AG09319 (cell line): ENCODE measurements around the gene USP48.
A peak's percentile ranks its signal among the peaks of the same experiment; 100 is the strongest.

Experiments
- DNase-seq: peaks from one replicate; pipeline ENCODE4 v3.0.0-alpha.2; 2010; ENCODE audit warnings: low read depth; ENCODE audit errors: extremely low read depth
- TF ChIP-seq, protein P1 (sequence below): IDR thresholded peaks from 2 replicates; pipeline ENCODE4 v1.5.1; 2011; ENCODE audit warnings: low read depth, mild to moderate bottlenecking, inconsistent platforms, low read length, moderate library complexity

Gene USP48

DNA sequence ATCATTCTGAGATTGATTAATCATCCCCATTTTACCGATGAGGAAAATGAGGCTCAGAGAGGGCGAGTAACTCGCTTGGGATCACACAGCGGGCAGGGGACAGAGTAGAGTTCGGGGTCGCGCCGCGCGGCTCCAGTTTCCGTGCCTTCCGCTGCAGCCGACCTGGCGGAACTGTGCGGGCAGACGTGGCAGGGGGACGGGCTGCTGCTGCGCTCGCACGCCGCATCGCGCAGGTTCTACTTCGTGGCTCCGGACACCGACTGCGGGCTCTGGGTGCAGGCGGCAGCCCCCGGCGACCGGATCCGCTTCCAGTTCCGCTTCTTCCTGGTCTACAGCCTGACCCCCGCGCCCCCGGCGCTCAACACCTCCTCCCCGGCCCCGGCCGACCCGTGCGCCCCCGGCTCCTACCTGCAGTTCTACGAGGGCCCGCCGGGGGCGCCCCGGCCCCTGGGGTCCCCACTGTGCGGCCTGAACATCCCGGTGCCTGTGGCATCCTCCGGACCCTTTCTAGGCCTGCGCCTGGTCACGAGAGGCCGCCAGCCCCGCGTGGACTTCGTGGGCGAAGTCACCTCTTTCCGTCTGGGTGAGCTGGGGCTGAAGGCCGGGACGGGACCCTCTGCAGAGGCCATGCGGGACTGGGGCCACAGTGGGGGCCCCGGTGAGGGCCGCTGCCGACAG, 31.4 kb upstream of the USP48 start:
- TF ChIP-seq, protein P1, sequence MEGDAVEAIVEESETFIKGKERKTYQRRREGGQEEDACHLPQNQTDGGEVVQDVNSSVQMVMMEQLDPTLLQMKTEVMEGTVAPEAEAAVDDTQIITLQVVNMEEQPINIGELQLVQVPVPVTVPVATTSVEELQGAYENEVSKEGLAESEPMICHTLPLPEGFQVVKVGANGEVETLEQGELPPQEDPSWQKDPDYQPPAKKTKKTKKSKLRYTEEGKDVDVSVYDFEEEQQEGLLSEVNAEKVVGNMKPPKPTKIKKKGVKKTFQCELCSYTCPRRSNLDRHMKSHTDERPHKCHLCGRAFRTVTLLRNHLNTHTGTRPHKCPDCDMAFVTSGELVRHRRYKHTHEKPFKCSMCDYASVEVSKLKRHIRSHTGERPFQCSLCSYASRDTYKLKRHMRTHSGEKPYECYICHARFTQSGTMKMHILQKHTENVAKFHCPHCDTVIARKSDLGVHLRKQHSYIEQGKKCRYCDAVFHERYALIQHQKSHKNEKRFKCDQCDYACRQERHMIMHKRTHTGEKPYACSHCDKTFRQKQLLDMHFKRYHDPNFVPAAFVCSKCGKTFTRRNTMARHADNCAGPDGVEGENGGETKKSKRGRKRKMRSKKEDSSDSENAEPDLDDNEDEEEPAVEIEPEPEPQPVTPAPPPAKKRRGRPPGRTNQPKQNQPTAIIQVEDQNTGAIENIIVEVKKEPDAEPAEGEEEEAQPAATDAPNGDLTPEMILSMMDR, result peak; percentile 40
- no peak for DNase-seq

DNA sequence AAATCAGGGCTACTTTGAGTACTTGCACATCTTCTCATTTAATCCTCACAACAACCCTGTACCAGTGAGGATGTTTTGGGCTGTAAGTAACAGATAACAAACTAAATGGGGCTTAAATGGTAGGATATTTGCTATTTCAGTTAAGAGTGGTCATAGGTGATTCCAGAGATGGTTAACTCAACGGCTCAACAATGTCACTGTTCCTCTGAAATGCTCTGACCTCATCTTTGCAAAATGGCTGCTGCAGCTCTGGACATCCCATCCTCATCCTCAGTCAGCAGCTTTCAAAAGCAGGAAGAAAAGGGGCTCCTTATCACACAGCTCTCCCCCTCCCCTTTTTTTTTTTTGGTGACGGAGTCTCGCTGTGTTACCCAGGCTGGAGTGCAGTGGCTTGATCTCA, 30.6 kb upstream of the USP48 start:
- TF ChIP-seq, protein P1, result no peak
- no peak for DNase-seq

DNA sequence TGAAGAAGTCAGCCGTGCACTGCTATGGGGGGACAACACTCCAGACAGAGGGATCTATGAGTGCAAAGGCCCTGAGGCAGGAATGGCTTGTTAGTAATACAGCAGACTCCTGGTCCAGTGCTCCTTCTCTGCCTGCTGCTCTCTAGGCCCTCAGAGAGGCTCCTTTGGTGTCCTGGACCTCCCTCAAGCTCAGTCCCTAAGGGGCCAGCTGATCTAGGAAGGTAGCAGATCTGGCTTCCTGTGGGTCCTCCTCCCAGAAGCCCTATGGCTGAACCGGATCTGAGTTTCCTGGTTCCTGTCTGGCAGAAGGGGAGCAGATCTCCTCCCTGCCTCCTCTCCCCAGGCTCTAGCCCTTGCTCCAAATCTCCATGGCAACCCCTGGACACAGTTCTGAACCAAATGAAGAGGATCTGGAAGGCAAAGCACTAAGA, 28.9 kb upstream of the USP48 start, which contains the start of gene LDLRAD2:
Gene LDLRAD2, plus strand, starts transcription at position 391 of the 431 bp plus-strand sequence. CDS start 187 bp downstream, outside the sequence.
- TF ChIP-seq, protein P1, result no peak
- DNase-seq, result no peak

DNA sequence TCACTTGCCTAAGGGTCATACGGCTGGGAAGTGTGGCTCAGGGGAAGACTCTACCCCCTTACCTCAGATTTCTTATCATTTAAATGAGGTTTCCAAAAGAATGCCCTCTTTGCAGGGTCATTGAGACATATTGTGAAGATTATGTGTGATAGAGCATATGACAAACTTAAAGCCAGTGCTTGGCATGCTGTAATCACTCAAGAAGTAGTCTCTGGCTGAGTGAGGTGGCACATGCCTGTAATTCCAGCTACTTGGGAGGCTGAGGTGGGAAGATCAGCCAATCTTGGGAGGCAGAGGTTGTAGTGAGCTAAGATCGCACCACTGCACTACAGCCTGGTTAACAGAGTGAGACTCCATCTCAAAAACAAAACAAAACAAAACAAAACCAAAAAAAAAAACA, 21.6 kb upstream of the USP48 start:
- TF ChIP-seq, protein P1, result no peak
- DNase-seq, result no peak

DNA sequence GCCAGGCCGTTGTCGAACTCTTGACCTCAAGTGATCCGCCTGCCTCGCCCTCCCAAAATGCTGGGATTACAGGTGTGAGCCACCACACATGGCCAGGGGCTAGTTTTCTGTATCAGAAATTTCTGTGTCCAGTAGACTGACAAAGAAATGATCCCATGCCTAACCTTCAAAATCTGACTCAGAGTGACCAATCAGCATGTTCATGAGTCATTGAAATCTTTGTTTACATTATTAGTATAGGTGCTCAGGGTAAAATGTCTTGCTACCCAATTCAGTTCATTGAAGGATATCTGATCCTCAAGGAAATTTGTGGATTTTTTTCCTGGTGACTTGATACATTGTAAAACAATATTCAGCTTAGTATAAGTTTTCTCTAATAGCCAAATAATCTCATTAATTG, 18.2 kb upstream of the USP48 start:
- TF ChIP-seq, protein P1, result no peak
- DNase-seq, result no peak

DNA sequence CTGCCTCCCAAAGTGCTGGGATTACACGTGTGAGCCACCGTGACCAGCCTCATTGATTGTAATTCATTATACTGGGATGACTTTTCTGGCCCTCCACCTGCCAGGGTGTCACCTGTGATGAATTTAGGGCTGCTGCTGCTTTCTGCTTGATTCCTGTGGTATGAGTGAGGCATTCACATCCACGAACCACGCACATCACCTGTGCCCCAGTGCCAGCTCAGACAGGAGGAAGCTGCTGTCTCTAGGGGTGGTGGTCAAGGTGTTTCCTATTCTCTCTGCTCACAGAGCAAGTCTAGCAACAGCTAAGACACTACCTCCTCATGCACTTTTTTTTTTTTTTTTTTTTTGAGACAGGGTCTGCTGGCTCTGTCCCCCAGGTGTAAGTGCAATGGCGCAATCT, 16.8 kb upstream of the USP48 start:
- TF ChIP-seq, protein P1, result no peak
- DNase-seq, result no peak

DNA sequence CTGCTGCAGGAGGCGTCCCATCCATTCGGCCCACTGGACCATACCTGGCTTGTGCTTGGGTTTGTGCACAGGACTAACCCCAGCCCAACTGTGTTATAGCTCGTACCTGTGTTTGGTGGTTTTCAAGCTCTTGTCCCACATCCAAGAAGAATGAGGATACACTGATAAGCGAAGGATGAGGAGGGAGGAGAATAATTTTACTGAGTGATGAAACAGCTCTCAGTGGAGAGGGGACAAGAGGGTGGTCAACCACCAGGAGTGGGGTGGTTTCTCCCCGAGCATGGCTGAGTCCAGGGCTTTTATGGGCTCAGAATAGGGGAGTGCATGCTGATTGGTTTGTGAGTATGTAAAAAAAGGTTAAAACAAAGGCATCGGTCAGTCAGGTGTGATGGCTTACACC, 12.1 kb upstream of the USP48 start:
- TF ChIP-seq, protein P1, result no peak
- no peak for DNase-seq
